Ectodermal cell (in vitro differentiated cells): ENCODE measurements around the gene KIRREL1.

ENCODE experiments used
- H3K27ac ChIP-seq: 2 replicates; pipeline ENCODE4 v1.7.0; 2013; ENCODE audit warnings: mild to moderate bottlenecking, low read depth, low read length; ENCODE audit not compliant: insufficient read depth, poor library complexity, severe bottlenecking
- H3K27me3 ChIP-seq: 2 replicates; pipeline ENCODE4 v1.7.0; 2013; ENCODE audit warnings: mild to moderate bottlenecking, low read length; ENCODE audit not compliant: insufficient read depth, control insufficient read depth, poor library complexity, severe bottlenecking
- H3K36me3 ChIP-seq: one replicate; pipeline ENCODE4 v1.7.0; 2013; ENCODE audit warnings: low read length; ENCODE audit not compliant: control insufficient read depth, insufficient read depth
- H3K4me1 ChIP-seq: one replicate; pipeline ENCODE4 v1.7.0; 2013; ENCODE audit warnings: low read length; ENCODE audit not compliant: control insufficient read depth, insufficient read depth
- H3K4me3 ChIP-seq: 2 replicates; pipeline ENCODE4 v1.7.0; 2013; ENCODE audit warnings: low read depth, low read length, control low read depth; ENCODE audit not compliant: insufficient read depth
- H3K9me3 ChIP-seq: 2 replicates; pipeline ENCODE4 v1.7.0; 2013; ENCODE audit warnings: mild to moderate bottlenecking, low read length, moderate library complexity; ENCODE audit not compliant: control insufficient read depth
- WGBS, 2 experiments: methylation state at CpG; one replicate each; pipeline ENCODE4 v1.1.7; 2013; ENCODE audit warnings: missing lambda C conversion rate in 2 of 2; 5-methylcytosine and 5-hydroxymethylcytosine counted together

Gene KIRREL1

DNA sequence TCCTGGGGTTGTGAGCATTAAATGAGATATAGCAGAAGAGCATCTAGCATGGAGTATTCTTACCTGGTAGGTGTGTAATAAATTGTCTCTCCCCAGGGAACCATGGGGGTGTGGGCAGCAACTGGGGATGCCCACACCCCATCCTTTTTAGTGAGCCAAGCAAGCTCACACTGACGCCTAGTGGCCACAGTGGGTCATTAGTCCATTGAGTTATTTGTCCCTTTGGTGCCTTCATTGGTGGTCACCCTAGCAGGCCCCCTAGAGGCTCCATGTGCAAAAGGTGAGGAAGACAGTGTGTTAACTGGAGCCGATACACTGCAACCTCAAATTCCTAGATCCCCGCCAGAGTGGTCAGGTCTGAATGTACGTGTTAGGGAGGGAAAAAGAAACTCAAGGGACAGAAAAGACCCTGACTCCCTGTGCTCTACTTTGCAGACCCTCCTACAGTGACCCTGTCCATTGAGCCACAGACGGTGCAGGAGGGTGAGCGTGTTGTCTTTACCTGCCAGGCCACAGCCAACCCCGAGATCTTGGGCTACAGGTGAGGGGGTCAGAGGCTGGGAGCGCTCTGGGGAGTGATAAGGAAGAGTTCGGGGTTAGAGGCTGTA lies 94.0 kb downstream of the KIRREL1 start:
- H3K4me3 ChIP-seq, result no peak overlapping the region
- no peak overlapping the region for H3K27ac ChIP-seq
- peaks cover 46% of the 10 kb centered on the region for H3K36me3 ChIP-seq
- no peaks in the 10 kb centered on the region for H3K27me3 ChIP-seq
- no peaks in the 10 kb centered on the region for H3K4me1 ChIP-seq
- 67 to 68% methylated on average over 9 of the region's 9 CpGs for WGBS, 2 experiments
- H3K9me3 ChIP-seq, result no peaks in the 10 kb centered on the region

DNA sequence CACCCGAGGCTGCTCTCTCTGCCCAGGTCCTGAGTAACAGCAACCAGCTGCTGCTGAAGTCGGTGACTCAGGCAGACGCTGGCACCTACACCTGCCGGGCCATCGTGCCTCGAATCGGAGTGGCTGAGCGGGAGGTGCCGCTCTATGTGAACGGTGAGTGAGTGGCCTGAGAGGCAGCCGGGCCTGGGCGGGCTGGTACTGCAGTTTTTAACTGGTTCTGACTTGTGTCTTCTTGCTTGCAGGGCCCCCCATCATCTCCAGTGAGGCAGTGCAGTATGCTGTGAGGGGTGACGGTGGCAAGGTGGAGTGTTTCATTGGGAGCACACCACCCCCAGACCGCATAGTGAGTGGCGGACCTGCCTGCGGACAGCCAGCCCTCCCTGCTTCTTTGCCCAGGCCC lies 96.0 kb downstream of the KIRREL1 start:
- Histone ChIP-seq H3K27ac (no peak overlapping the region), H3K36me3 (peaks cover 52% of the 10 kb centered on the region), H3K4me1 (no peaks in the 10 kb centered on the region), H3K4me3 (no peak overlapping the region), H3K27me3 (no peaks in the 10 kb centered on the region), H3K9me3 (no peaks in the 10 kb centered on the region)
- 95 to 96% methylated on average over 16 of the region's 16 CpGs for WGBS, 2 experiments

GRCh38 chr1:158089925-158090637 lies 96.6 kb downstream of the KIRREL1 start:
- H3K27ac ChIP-seq, result no peak overlapping the region
- 91 to 94% methylated on average over 9 of the region's 9 CpGs for whole genome bisulfite sequencing, 2 experiments
- peaks cover 52% of the 10 kb centered on the region for H3K36me3 ChIP-seq
- H3K27me3 ChIP-seq, result no peaks in the 10 kb centered on the region
- H3K4me1 ChIP-seq, result no peaks in the 10 kb centered on the region
- H3K9me3 ChIP-seq, result no peaks in the 10 kb centered on the region
- H3K4me3 ChIP-seq, result no peak overlapping the region

DNA sequence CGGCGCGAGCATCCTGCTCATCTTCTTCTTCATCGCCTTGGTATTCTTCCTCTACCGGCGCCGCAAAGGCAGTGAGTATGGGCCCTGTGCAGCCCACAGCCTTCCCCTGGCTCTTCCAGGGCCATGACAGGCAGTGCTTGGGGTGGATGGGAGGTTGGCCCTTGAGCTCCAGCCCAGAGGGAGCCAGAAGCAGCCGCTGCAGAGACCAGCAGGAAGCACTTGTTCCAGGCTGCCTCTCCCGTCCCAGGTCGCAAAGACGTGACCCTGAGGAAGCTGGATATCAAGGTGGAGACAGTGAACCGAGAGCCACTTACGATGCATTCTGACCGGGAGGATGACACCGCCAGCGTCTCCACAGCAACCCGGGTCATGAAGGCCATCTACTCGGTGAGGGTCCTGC lies 99.9 kb downstream of the KIRREL1 start:
- H3K27me3 ChIP-seq, result no peaks in the 10 kb centered on the region
- no peak overlapping the region for H3K4me3 ChIP-seq
- WGBS, 2 experiments, result 93 to 95% methylated on average over 18 of the region's 18 CpGs
- H3K36me3 ChIP-seq, result peaks cover 38% of the 10 kb centered on the region
- H3K4me1 ChIP-seq, result peaks cover 7% of the 10 kb centered on the region
- no peak overlapping the region for H3K27ac ChIP-seq
- H3K9me3 ChIP-seq, result no peaks in the 10 kb centered on the region

GRCh38 chr1:158094571-158094970 lies 101.1 kb downstream of the KIRREL1 start:
- peaks cover 12% of the 10 kb centered on the region for H3K4me1 ChIP-seq
- no peaks in the 10 kb centered on the region for H3K9me3 ChIP-seq
- no peak overlapping the region for H3K4me3 ChIP-seq
- no peak overlapping the region for H3K27ac ChIP-seq
- H3K27me3 ChIP-seq, result no peaks in the 10 kb centered on the region
- H3K36me3 ChIP-seq, result peaks cover 35% of the 10 kb centered on the region
- 93 to 96% methylated on average over 14 of the region's 14 CpGs for WGBS, 2 experiments

- no peaks in the 10 kb centered on the region for H3K27me3 ChIP-seq
- H3K9me3 ChIP-seq, result no peaks in the 10 kb centered on the region
- no peak overlapping the region for H3K4me3 ChIP-seq
- H3K27ac ChIP-seq, result no peak overlapping the region
- 89 to 96% methylated on average over 4 of the region's 4 CpGs for WGBS, 2 experiments
- H3K36me3 ChIP-seq, result peaks cover 27% of the 10 kb centered on the region
- H3K4me1 ChIP-seq, result peaks cover 13% of the 10 kb centered on the region
These were observed 102.4 kb downstream of the KIRREL1 start for GRCh38 chr1:158095737-158096335.

GRCh38 chr1:158098256-158098655 lies 104.8 kb downstream of the KIRREL1 start:
- 90 to 97% methylated on average over 5 of the region's 5 CpGs for WGBS, 2 experiments
- Histone ChIP-seq H3K4me3 (no peak overlapping the region), H3K27ac (no peak overlapping the region), H3K27me3 (no peaks in the 10 kb centered on the region), H3K9me3 (no peaks in the 10 kb centered on the region), H3K4me1 (peaks cover 28% of the 10 kb centered on the region), H3K36me3 (peaks cover 12% of the 10 kb centered on the region)

DNA sequence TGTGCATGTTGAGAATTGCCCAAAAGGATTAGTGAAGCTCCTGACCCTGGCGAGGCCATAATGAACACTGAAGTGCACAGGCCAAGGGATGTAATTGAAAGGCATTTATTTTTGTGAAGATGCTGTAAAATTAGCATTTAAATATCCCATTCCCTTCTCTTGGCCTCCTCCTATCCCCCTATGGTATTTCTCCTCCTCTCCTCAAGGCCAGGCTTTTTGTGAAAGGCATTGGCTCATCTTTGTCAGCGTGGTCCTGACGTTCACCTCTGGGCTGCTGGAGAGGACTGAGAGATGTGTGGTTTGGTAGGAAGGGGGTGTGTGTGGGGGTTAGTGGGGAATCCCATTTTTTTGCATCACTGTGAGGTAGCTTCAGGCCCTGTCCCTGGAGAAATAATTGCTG lies 105.7 kb downstream of the KIRREL1 start:
- no peaks in the 10 kb centered on the region for H3K27me3 ChIP-seq
- H3K27ac ChIP-seq, result no peak overlapping the region
- no peak overlapping the region for H3K4me3 ChIP-seq
- peaks cover 7% of the 10 kb centered on the region for H3K36me3 ChIP-seq
- H3K9me3 ChIP-seq, result no peaks in the 10 kb centered on the region
- H3K4me1 ChIP-seq, result peaks cover 35% of the 10 kb centered on the region
- WGBS, 2 experiments, result 84 to 88% methylated on average over 3 of the region's 3 CpGs

DNA sequence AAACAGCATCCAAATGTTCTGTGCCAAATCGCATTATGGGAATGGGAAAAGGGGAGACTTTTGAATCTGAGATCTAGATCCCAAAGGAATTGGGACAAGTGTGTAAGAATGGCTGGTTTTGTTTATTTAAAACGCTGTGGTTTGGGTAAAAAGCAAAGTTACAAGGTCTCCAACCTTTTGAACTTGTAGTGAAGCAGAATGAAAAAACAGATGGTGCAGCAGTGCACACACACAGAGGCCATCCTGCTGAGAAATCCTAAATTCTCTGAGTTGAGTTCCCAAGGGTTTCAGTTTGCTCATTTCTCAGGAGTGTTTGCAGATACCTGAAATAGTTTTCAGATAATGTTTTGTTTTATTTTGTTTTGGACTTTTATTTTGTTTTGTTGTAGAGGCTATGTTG lies 107.1 kb downstream of the KIRREL1 start:
- Histone ChIP-seq H3K4me1 (peaks cover 48% of the 10 kb centered on the region), H3K36me3 (no peaks in the 10 kb centered on the region), H3K9me3 (no peaks in the 10 kb centered on the region), H3K4me3 (no peak overlapping the region), H3K27ac (no peak overlapping the region), H3K27me3 (no peaks in the 10 kb centered on the region)
- WGBS, 2 experiments, result 81 to 88% methylated on average over 2 of the region's 2 CpGs

DNA sequence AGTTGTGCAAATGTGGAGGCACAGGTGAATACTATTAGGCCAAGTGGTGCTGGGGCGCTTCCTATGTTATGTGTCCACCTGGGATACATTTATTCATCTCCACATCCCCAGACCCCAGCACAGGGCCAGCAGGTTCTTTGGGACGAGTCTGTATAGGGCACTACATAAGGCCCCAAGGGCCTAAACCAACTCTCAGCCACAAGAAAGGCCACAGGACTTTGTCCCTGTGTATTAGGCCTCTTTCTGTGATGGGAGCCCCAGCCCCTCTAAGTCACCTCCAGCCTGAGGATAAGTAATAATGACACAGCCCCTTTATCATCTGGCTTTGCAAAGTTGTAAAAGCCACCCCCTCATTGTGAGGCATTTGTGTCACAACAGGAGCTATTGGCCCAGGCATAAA lies 108.0 kb downstream of the KIRREL1 start:
- Histone ChIP-seq H3K36me3 (no peaks in the 10 kb centered on the region), H3K27me3 (no peaks in the 10 kb centered on the region), H3K4me3 (no peak overlapping the region), H3K4me1 (peaks cover 52% of the 10 kb centered on the region), H3K27ac (no peak overlapping the region), H3K9me3 (no peaks in the 10 kb centered on the region)
- WGBS, 2 experiments, result 82 to 87% methylated on average over 2 of the region's 2 CpGs
